ENCODE results near the gene SGCG.

Gene SGCG

GRCh38 chr13:23344931-23345595 is 164.3 kb downstream of the SGCG start:
- DNase-seq: no peak

- no peak for DNase-seq
These were observed 166.8 kb downstream of the SGCG start for GRCh38 chr13:23347601-23348000.

GRCh38 chr13:23348262-23349127 is 167.7 kb downstream of the SGCG start:
- no peak for DNase-seq

GRCh38 chr13:23349161-23349897 is 168.6 kb downstream of the SGCG start:
- DNase-seq: no peak

DNA sequence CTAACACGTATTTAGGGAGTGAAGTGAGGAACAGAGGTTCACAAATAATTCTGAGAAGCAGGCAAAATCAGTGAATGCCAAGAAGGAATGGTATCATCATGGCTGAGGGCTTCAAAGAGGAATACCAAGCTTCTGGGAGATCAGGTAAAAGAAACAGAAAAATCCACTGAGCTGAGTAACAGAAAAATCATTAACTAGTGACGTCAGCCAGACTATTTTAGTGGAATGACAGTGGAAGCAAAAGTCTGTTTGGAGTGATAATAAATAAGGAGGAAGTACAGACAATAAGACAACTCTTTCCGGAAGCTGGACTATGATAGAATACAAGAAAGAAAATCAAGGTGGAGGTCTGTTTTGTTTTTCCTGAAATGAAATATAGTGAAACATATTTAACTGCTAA is 169.2 kb downstream of the SGCG start:
- DNase-seq: no peak

GRCh38 chr13:23352161-23352560 is 171.4 kb downstream of the SGCG start:
- DNase-seq: no peak

- no peak for DNase-seq
These were observed 173.7 kb downstream of the SGCG start for GRCh38 chr13:23354520-23354919.

GRCh38 chr13:23356368-23356767 is 175.6 kb downstream of the SGCG start:
- no peak for DNase-seq

DNA sequence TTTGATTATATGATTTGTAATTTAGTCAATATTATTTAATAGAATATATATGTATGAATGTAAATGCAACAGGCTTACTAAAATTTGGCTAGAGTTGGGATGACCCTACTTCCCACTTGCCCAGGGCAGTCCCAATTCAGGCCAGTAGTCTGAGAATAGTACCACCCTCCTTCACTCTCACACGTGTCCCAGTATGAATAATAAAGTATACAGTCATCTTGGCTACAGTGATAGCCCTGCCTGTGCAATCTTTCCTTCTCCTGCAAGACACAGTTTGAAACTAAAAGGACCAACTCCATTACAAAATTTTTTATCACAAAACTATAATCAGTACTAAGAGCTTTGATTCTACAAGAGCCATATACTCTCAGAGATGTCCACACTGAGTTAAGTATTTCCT is 176.6 kb downstream of the SGCG start:
- DNase-seq: no peak

GRCh38 chr13:23359882-23360281 is 179.1 kb downstream of the SGCG start:
- DNase-seq: no peak

DNA sequence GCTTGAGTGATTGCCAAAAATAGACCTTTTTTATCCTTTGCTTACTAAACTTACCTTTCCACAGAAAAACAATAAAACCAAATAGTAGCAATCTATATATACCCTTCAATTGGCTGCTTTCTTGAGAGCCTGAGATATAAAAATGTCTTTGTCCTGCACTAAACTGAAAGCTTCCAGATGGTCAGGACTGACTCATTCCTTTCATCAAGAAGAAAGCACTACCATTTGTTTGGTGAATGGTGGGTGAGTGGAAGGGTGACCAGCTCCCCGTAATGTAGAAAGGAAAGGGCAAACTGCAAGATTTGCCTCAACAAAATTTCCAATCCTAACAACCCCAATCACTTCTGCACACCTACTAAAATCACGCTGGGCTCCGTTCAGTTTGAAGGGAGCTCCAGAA is 184.9 kb downstream of the SGCG start:
- DNase-seq: no peak

DNA sequence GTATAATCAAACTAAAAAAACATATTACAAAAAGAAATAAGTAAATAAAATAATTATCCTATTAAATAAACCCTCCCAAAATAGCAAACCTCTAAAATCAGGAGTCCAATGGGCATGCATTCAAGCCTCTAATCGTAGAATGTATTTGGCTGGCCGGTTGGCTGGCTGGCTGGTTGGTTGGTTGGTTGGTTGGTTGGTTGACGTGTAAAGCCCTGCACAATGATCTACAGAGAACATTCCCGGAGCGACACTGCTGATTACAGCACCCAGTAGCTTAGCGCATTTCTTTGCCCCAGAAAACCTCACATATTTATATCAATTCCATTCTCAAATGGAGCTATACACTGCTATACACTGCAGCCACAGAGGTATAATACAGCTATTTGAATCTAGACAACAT is 187.1 kb downstream of the SGCG start:
- DNase-seq: no peak

DNA sequence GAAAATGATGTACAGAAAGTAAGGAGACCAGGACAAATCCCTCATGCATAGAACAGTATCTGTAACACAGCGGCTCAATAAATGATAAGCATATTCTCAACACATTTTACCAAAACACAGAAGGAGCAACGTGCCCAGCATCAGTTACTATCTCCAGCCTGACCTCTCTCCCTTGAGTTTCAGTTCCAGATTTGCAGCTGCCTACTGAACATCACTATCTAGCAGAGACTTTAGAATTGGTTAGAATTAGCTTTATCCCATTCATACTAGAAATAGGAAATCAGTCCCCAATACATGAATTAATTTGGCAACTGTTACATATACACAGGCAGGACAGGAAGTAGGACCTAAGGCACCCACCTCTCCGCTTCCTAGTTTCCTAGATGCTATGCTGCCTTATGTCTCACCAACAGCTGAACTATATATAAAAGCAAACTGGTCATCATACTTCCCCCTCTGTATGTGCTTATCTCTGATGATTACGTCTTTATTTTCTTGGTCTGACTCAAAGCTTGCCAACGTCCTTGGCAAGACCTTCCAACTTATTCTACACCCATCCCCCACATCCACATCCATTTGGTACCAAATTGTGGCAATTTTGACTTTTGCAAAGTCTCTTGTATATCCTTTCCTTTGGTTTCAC is 191.6 kb downstream of the SGCG start:
- no peak for DNase-seq

Measured in NCI-H2171 (cell line).